GM10266 (cell line): Measurements from ENCODE around the gene INCA1.

Experiments used
- DNase-seq: peaks from one replicate; pipeline ENCODE4 v3.0.0; 2012; ENCODE audit errors: extremely low spot score
- CTCF ChIP-seq: IDR thresholded peaks from 2 replicates; pipeline ENCODE4 v1.5.1; 2012; ENCODE audit warnings: mild to moderate bottlenecking, low read depth; ENCODE audit not compliant: control insufficient read depth, insufficient read depth; ENCODE audit errors: missing control alignments

Gene INCA1

GRCh38 chr17:4978726-4979125, 18.6 kb downstream of the INCA1 start:
- no peak for DNase-seq
- no peak for TF ChIP-seq CTCF

GRCh38 chr17:4974115-4974670, 23.1 kb downstream of the INCA1 start:
- DNase-seq: no peak
- no peak for TF ChIP-seq CTCF

- DNase-seq: no peak
- TF ChIP-seq CTCF: no peak
These were observed 23.8 kb downstream of the INCA1 start for GRCh38 chr17:4973256-4974114.

GRCh38 chr17:4972752-4973151, 24.6 kb downstream of the INCA1 start:
- no peak for TF ChIP-seq CTCF
- no peak for DNase-seq

- no peak for DNase-seq
- no peak for TF ChIP-seq CTCF
These were observed 25.0 kb downstream of the INCA1 start for GRCh38 chr17:4972322-4972721.

GRCh38 chr17:4971826-4972225, 25.5 kb downstream of the INCA1 start:
- no peak for TF ChIP-seq CTCF
- DNase-seq: no peak

- no peak for TF ChIP-seq CTCF
- DNase-seq: no peak
These were observed 27.0 kb downstream of the INCA1 start for GRCh38 chr17:4970273-4970672.
